ENCODE measurements around the gene PRKCE.

Gene PRKCE

DNA sequence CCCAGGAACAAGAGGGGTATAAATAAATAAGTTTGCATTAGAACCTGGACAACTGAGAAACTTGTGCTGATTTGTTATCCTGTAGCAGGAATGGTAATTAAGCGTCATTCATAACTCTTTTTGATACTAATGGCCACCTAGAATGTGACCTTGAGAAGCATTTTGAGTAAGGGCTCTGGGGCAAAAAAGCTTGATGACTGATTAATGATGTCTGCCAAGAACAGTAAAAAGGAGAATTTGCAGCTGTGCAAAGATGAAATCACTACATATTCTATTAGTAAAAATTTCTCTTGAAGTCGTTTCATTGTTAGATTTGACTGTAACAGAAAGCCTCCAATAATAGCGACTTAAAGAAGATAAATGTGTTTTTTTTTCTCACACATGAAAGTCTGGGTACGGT lies 157.7 kb downstream of the PRKCE start:
- no peak for DNase-seq (ENCODE audit: low read depth)

DNA sequence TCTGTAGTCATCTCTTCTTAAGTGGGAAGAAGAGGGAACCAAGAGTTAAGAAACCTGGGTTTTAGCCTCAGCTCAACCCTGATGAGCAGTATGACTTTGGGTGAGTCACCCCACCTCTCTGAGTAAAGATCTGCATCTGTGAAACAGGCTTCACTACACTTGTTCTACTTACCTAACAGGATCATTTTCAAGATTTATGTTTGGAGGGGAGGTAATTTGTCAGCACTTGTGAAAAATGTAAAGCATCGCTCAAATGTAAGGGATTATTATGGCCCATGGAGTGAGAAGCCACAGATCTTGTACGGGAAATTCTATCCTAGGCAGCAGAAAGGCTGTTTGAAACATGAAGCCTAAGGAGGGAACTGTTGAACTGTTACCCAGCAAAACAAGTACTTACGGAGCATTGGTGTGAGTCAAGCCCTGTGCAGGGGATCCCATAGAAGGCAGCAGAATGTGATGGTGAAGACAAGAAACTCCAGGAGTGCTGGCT lies 160.6 kb downstream of the PRKCE start:
- DNase-seq (ENCODE audit: low read depth): no peak

DNA sequence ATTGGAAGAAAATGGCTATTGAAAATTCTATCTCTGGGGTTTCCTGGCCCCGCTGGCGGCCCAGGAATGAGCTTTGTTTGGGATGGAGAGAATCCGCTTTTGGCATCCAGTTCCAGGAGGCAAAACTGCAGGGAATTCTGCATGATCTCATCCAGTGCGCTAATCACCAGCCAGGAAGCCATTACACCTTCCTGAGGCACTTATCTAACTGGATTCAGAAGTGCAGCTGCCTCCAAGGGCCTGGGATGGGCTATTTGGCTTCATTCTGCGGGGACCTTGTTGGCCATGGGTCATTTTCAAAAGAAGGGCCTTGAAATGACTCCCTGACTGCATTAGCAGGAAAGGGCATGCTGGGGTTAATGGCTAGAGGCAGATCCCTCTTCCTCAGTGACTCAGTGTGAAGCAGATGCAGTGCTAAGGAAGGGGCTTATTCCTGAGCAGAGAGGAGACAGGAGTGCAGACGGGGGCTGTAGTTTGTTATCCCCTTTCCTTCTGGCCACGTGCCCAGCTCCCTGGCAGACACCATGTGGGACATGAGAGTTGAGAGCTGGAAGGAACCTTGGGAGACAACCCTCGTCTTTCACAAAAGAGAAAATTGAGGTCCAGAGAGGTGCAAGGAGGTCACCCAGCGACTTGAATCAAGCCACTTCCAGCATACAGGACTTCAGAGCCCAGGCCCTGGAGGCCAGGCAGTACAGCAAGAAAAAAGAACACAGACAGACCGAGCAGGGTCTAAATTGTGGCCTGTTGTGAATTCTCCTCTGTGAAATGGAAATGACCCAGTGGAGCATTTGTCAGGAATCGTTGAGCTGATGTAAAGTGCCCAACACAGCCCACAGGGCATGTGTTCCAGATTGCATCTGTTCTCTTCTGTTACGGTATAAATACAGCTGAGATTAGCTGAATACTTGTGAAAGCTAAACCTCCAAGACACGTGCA lies 161.8 kb downstream of the PRKCE start:
- no peak for DNase-seq (ENCODE audit: low read depth)

DNA sequence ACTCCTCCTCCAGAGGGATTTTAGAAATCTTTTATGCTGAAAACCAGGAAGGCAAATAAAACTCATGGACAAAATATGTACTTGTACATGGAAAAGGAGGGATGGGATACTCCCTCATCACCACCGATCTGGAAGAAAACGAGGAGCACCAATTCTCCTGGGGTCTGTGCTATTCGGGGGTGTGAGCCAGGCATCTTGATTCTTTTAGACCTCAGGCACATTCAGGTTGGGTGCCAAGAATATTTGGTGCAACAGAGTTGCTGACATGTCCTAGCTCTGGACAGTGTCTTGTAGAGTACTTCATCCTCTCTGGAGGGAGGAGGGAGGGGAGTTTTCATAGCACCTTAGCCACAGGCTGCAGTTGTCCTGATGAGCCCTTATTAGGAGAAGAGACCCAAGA lies 163.0 kb downstream of the PRKCE start:
- DNase-seq (ENCODE audit: low read depth): no peak

DNA sequence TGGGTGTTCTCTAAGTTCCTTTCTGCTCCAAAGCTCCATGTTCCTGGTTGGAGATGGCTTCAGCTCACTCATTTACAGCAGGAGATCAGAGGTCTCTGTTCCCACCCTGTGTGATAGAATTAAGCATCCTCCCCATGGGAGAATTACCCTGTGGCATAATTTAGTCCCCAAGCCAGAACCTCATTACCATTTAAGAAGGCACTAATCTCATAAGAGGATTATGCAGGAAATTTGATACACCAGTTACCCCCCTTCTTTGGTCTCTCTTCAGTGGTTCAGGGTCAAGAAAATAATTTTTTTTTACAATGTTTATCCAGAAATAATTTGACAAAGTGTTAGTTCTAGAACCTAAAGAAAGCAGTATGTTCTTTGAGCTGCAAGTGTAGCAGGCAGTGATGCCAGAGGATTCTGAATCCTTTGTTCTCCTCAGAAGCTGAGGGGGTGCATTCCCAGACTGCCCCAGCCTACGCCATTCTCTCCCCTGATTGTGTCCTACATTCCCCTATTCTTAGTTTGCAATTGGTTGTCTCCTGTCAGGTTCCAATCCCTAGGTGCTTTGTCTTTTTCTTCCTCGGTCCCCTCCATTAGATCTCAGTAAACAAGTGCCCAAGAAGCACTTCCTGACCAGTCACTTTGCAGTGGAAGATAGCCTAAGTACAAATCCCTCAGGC lies 163.6 kb downstream of the PRKCE start:
- DNase-seq (ENCODE audit: low read depth): no peak

DNA sequence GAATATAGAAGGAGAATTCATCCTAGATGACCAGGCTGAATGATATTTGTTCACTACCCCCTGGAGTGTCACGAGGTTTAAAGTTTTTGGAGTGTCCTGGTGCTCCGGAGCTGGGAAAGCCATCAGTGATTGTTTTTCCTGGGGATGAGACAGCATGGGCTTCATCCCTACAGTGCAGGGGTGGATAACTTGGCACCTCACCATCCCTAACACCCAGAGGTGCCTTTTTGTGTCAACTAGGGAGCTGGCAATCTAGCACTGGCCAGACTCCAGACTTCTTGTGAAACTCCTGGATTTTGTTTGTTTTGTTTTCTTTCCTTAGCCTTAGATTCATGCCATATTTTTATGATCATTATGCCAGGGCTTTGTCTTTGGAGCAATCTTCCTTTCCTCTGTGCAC lies 164.8 kb downstream of the PRKCE start:
- DNase-seq (ENCODE audit: low read depth): no peak

DNA sequence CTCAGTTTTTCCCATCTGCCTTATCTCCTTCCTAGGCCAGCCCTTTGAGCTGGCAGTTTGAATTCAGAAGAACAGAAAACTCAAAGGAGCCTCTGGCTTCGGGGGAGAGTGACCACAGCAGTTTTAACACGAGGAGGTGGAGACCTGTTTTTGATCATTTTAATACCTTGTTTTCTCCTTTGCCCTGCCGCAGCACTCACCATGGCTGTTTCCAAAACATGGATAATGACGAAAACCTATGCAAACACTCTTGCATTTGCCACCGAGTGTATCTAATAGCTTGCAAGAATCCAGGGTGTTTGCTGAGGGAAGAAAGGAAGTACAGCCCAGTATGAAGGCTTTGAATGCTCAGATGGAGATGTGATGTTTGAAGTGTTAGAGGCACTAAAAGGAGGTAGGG lies 167.1 kb downstream of the PRKCE start:
- no peak for DNase-seq (ENCODE audit: low read depth)

DNA sequence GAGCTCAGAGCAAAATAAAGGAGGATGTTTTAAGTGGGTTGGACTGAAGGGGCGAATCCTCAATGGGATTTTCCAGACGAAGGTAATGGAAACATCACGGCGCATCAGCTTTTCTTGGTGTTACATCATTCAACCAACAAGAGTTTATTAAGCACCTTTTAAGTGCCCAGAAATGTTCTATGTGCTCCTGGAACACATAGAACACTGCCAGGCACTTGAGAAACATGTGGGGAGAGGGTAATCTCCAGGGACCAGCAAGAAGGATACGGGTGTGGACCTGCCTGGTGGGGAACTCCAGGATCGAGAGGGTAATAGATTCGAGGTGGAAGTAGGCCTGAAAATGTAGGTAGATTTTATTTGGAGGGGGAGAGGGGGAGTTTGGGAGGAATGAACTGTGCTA lies 168.6 kb downstream of the PRKCE start:
- no peak for DNase-seq (ENCODE audit: low read depth)

DNA sequence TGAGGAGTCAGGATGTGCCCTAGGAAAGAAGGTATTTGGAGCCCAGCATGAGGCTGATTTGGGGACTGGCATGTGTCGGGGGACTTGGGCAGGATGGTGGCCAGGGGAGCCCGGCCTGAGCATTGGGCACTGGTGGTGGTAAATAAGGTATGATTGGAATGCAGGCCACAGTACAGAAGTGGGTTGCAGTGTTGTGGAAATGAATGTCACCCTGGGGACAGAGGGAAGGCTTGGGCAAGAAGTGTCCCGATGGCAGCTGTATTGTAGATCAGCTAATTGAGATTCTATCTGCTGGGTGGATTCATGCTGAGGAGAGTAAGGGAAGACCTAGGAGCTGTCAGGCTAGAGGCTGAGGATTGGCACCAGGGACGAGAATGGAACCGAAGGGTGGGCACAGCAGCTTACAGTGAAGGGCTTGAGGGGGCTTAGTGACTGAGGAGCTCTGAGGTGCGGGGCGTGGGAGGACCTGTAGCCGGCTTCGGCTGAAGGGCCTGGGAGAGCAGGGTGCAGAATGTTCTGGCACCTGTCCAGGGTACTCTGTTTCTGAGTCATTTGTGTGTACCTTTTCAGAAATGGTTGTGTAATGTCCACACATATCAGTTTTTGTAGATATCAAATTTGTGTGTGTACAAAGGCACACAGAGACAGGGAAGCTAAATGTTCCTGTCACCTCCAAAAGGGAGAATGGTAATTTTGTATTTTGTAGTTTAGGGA lies 170.2 kb downstream of the PRKCE start:
- DNase-seq (ENCODE audit: low read depth): no peak

DNA sequence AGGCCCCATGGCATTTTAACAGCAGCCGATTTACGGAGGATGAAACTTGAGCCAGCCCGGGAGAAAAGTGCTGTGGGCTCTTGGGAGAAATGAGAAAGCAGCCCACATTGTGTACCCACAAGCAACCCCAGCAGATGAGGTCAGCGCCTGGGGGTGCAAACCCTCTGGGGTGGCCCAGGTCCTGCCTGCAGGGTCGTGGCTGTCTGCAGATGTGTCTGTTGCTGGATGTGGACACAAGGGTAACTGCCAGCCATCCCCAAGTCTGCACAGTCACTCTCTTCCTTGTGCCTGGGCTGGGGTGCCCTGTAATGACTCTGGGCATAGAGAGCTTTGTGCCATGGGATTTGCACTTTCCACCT lies 170.8 kb downstream of the PRKCE start:
- DNase-seq (ENCODE audit: low read depth): no peak

DNA sequence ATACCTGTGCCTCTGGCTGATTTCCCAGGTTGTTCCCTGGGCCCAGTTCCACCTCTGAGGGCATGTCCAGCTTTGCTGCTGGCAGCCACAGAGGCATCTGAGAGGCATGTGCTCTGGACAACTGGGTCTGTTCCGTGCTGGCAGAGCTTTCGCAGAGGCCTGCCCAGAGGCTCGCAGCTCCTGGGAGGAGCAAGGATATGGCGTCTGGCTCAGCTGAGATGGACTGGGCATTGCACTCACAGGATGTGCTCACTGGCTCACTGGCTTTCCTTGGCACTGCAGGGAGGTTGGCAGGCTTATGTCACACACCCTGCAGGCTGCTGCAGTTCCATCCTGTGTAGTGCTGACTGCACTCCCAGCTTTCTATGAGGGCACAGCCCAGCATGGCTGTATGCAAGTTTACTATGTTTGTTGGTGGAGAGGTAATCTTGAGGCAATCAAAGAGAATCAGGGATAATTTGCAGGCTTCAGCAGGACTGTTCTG lies 172.3 kb downstream of the PRKCE start:
- no peak for DNase-seq (ENCODE audit: low read depth)

DNA sequence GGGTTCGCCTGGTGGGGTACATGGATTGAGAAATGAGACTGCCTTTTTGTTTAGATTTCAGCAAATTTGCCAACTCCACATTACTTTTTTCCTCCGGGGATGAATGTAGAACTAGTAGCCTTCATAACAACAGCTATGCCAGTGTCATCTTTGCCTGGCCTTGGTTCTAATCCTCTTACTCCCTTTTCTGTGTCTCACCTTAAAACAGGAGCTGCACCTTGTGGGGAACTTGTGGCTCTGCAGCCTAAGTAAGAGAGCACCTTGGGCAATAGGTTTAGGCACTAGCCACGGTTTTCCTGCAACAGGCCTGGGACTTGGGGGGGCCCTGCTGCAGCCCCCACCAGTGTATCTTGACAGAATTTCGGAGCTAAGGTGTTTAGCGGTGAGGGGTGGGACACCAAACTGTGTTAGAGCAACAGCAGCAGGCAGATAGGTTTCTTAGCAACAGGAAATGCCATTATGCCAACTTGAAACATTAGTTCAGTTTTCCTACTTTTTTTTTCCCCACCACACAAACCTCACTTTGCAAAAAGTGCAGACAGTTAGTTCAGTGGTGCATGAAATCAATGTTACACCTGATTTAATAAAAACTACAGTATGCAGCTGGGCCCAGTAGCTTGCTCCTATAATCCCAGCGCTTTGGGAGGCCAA lies 173.7 kb downstream of the PRKCE start:
- DNase-seq (ENCODE audit: low read depth): no peak

DNA sequence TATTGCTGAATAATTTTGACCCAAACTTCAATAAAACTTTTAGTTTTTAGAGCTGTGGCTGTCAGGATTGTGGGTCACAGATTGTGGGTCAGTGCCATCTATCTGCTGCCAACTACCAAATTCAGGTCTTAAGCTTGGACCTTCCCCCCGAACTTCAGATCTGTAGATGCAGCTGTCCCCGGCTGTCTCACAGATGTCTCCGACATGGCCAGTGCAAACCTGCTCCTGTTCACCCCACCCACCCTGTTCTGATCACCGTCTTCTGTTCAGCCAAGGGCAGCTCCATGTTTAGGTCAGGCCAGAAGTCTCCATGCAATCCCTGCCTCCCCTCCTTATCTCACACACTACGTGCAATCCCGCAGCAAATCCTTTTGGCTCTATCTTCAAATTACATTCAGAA lies 175.0 kb downstream of the PRKCE start:
- DNase-seq (ENCODE audit: low read depth): no peak

DNA sequence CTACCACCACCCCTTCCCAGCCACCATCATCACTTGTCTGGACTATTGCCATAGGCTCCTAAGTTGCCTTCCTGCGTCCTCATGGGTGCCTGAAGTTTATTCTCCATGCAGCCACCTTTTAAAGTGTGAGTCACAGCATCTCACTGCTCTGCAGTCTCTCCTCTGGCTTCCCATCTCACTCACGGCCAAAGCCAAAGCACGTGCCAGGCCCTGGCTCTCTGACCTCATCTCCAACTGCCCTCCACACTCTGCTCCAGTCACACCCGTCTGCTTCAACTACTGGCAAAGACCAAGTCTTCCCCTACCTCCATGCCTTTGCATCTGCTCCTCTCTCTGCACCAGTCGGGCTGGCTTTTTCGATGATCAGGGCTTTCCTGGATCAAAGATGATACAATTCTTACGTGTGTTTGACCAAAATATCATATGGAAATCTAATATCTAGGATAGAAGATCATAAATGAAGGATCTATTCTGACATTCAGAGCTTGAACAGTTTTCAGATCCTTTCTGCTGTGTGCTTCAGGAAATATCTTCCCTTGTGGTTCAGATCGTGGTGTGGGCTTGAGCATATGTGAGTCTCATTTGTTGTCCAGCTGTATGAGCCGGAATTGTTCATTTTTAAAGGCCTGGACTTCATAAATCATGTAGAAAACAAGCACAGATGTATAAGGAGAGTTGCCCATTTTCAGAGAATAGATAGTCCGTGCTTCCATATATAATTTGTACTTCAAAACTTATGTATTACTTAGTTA lies 175.6 kb downstream of the PRKCE start:
- no peak for DNase-seq (ENCODE audit: low read depth)

DNA sequence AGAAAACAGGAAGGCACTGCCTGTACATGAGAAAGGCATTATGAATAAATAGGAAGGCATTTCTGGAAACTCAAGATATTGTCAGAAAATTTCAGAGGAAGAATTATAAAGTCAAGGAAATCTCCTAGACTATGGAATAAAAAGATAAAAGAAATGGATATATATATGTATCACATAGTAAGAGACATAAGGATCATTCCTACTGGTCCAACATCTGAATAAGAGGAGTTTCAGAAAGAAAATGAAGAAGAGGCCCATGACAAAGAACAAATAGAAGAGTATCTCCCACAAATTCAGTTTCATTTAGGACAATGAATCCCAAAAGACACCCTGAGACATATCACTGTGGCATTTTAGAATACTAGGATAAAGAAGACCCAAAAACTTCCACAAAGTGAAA lies 178.8 kb downstream of the PRKCE start:
- DNase-seq (ENCODE audit: low read depth): no peak

DNA sequence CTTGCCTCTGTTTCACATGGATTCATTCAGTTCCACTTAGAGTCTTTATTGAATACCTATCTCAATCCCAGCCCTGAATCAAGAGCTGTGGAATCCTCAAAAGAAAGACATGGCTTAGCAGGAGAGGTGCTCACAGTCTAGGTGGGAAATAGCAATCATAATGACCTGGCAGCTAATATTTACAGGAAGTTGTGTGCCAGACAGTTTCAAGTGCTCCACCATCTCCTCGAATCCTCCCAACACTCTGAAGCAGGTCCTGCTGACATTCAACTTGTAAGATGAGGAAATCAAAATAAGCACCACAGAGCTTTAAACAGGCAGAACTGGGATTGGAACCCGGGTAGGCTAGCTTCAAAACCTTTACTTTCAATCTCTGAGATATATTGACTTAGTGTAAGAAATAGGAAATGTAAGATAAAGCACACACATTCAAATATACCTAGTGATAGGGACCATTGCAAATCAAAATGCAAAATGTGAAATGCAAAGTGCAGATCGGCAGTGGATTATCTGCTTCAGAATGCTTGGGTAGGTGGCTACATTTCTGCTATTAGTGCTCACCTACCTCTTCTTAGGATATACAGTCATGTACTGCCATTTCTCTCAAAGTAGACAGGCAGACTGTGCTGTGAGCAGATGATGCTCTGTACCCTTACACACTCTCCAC lies 182.0 kb downstream of the PRKCE start:
- no peak for DNase-seq (ENCODE audit: low read depth)

DNA sequence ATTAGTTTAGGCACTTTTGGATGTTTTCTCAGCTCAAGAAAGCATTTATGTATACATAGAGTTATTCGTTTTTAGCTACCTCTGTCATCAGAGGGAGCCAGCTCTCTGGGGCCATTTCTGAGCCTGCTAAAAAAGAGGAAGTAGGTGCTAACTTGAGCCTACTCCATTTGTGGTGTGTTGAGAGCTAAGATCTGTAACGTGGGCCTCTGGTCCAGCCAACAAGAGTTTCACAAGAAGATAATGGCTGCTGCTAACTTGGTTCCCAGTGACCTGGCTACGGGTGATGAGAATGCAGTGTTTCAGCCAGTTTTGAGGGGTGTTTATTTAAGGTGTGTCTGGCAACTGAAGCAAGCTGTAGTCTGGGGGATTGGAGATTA lies 182.5 kb downstream of the PRKCE start:
- no peak for DNase-seq (ENCODE audit: low read depth)

DNA sequence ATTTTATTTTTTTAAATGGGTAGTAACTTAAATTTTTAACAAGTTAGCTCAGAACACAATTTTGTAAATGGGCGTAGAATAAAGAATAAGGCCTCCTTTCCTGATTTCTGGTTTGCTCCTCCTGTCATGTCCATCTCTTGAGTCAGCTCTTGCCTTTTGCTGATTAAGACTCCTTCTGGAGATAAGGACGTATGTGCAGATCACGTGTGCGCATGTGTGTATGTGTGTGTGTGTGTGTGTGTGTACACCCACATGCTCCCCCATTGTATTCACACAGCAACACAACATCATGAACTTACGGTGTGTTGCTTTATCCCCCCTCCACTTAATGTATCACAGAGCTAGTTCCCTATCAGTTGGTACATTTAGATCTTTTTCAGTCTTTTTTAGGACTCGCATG lies 182.9 kb downstream of the PRKCE start:
- no peak for DNase-seq (ENCODE audit: low read depth)

DNA sequence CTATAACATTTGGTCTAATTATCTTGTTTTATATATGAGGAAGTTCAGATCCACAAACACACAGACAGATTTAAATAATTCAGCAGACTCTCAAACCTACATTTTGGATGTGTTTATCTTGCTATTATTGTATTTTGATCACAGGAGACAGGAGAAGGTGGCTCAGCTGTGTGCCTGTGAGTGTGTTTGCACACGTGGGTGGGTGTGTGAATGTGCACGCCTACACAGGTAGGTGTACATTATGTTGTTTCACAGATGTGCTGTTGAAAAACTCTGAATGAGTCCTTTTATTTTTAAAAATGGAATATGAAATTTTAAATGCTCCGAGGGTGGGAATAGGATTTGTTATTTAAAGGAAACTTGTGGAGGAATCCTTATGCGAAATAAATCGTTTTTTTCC lies 183.4 kb downstream of the PRKCE start:
- DNase-seq (ENCODE audit: low read depth): no peak

DNA sequence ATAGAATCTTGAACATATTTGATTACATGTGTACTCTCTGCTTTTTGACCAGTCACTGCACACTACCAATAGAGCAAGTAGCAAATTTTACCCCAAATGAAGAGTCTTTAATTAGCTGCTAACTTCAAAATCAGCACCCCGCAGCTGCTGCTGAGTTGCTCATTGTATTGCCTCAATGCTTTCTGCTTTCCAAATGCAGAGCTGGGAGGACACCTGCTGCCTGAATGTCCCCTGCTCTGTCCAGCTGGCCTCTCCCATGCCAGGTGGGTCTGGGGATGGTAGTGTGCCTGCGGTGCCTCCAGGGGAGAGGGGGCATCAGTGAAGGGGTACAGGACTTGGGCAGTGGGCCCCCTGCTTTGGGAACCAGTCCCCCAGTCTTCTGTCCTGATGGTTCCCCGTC lies 184.8 kb downstream of the PRKCE start:
- DNase-seq (ENCODE audit: low read depth): no peak

DNA sequence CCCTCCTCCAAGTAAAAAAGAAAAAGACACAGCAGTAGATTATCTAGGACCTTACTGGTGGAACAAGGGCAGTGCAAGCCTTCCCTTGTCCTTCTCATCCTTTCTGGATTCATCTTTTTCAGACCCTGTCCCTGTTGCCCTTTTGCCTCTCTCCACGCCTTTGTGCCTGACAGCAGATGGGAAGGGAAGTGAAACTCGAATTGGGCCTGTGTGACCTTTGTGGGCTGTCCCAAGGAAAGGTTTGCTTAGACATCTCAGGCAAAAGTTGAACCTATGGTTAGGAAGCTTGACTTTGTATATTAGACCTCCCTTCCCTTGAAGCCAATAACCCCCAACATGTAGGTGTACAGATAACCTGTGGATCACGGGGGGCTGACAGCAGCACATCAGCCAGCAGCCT lies 185.3 kb downstream of the PRKCE start:
- no peak for DNase-seq (ENCODE audit: low read depth)

Data from stimulated activated CD8-positive, alpha-beta memory T cell treated with anti-CD3 and anti-CD28 coated beads, Interleukin-15, amount 100 ng/mL, for 24 hours (primary cell).